ENCODE data around the gene TMEM63A. TPM values are rescaled to one million over a fixed set of nuclear protein-coding genes. Genes with fewer than 3 reads are reported as not detected.

The TMEM63A gene
- polyA plus RNA-seq, 3 donors = 3.0 to 48.0 (median 5.8) TPM

- peaks cover 0 to 2% (median 0%) of the 10 kb centered on the region in 7 donors for H3K9me3 Mint-ChIP-seq
- H3K4me3 Mint-ChIP-seq = no peak overlapping the region
- 78% methylated on average over 6 of the region's 8 CpGs for WGBS (ENCODE audit: insufficient coverage)
- H3K36me3 Mint-ChIP-seq = peaks cover 10 to 20% of the 10 kb centered on the region in 2 donors
- no peak for TF ChIP-seq CTCF (IDR thresholded peaks at IDR 0.05)
- Histone ChIP-seq H2AFZ (ENCODE audit: insufficient read depth, low read depth, low read length, poor library complexity, severe bottlenecking) (no peak overlapping the region), H3K36me3 (replicated peaks in 1 of 2; ENCODE audit: control insufficient read depth in 1 of 2, insufficient read depth in 2 of 2, low read length in 2 of 2) (peaks cover 0 to 7% of the 10 kb centered on the region in 2 donors), H3K9me3 (replicated peaks in 1 of 2; ENCODE audit: control insufficient read depth in 1 of 2, insufficient read depth in 1 of 2, low read length in 2 of 2) (no peaks in the 10 kb centered on the region), H3K4me3 (replicated peaks in 1 of 3; ENCODE audit: low read depth in 2 of 3, low read length in 3 of 3) (no peak overlapping the region), H3K27me3 (ENCODE audit: control insufficient read depth in 2 of 2, insufficient read depth in 2 of 2, low read length in 2 of 2) (no peaks in the 10 kb centered on the region), H4K20me1 (ENCODE audit: insufficient read depth, low read length) (no peaks in the 10 kb centered on the region), H3K4me2 (replicated peaks; ENCODE audit: extremely low read depth, low read length, poor library complexity, severe bottlenecking) (no peak overlapping the region), H3K79me2 (ENCODE audit: insufficient read depth, low read length) (no peaks in the 10 kb centered on the region), H3K27ac (ENCODE audit: low read depth in 1 of 2, low read length in 2 of 2) (no peak overlapping the region), H3K4me1 (ENCODE audit: control insufficient read depth in 1 of 2, insufficient read depth in 2 of 2, low read length in 2 of 2) (no peaks in the 10 kb centered on the region), H3K9ac (ENCODE audit: insufficient read depth, low read length, poor library complexity, severe bottlenecking) (no peak overlapping the region)
- H3K27me3 Mint-ChIP-seq (ENCODE audit: low read depth in 3 of 3) = peaks cover 0 to 2% (median 0%) of the 10 kb centered on the region in 3 donors
- H3K27ac Mint-ChIP-seq = no peak overlapping the region
- no peak for DNase-seq
- intact Hi-C loops (cut with micrococcal nuclease) = no loop called here
- H3K4me1 Mint-ChIP-seq = no peaks in the 10 kb centered on the region
Measured at GRCh38 chr1:225827076-225827475, 55.1 kb downstream of the TMEM63A start.

GRCh38 chr1:225825607-225826007 lies 56.6 kb downstream of the TMEM63A start:
- no peak for DNase-seq
- TF ChIP-seq CTCF (IDR thresholded peaks at IDR 0.05) = no peak
- peaks cover 0 to 2% (median 1%) of the 10 kb centered on the region in 3 donors for H3K27me3 Mint-ChIP-seq (ENCODE audit: low read depth in 3 of 3)
- no peak overlapping the region for H3K4me3 Mint-ChIP-seq
- H3K9me3 ChIP-seq (replicated peaks in 1 of 2; ENCODE audit: control insufficient read depth in 1 of 2, insufficient read depth in 1 of 2, low read length in 2 of 2) = no peaks in the 10 kb centered on the region
- H3K27ac ChIP-seq (ENCODE audit: low read depth in 1 of 2, low read length in 2 of 2) = no peak overlapping the region
- no peaks in the 10 kb centered on the region for H3K27me3 ChIP-seq (ENCODE audit: control insufficient read depth in 2 of 2, insufficient read depth in 2 of 2, low read length in 2 of 2)
- H3K4me3 ChIP-seq (replicated peaks in 1 of 3; ENCODE audit: low read depth in 2 of 3, low read length in 3 of 3) = no peak overlapping the region
- no peak overlapping the region for H3K9ac ChIP-seq (ENCODE audit: insufficient read depth, low read length, poor library complexity, severe bottlenecking)
- no peaks in the 10 kb centered on the region for H3K4me1 Mint-ChIP-seq
- peaks cover 0 to 2% (median 0%) of the 10 kb centered on the region in 7 donors for H3K9me3 Mint-ChIP-seq
- H2AFZ ChIP-seq (ENCODE audit: insufficient read depth, low read depth, low read length, poor library complexity, severe bottlenecking) = no peak overlapping the region
- no peaks in the 10 kb centered on the region for H3K4me1 ChIP-seq (ENCODE audit: control insufficient read depth in 1 of 2, insufficient read depth in 2 of 2, low read length in 2 of 2)
- no peaks in the 10 kb centered on the region for H4K20me1 ChIP-seq (ENCODE audit: insufficient read depth, low read length)
- peaks cover 2 to 13% of the 10 kb centered on the region in 2 donors for H3K36me3 Mint-ChIP-seq
- H3K4me2 ChIP-seq (replicated peaks; ENCODE audit: extremely low read depth, low read length, poor library complexity, severe bottlenecking) = no peak overlapping the region
- no peak overlapping the region for H3K27ac Mint-ChIP-seq
- intact Hi-C loops (cut with micrococcal nuclease) = no loop called here
- no peaks in the 10 kb centered on the region for H3K79me2 ChIP-seq (ENCODE audit: insufficient read depth, low read length)
- WGBS (ENCODE audit: insufficient coverage) = 88% methylated on average over 3 of the region's 7 CpGs
- H3K36me3 ChIP-seq (replicated peaks in 1 of 2; ENCODE audit: control insufficient read depth in 1 of 2, insufficient read depth in 2 of 2, low read length in 2 of 2) = no peaks in the 10 kb centered on the region

All from CD14-positive monocyte (primary cell).